Upper lobe of left lung (tissue), 6 donors: ENCODE data around the gene DAPK1. TPM values are rescaled to one million over a fixed set of nuclear protein-coding genes. Genes with fewer than 3 reads are reported as not detected.

ENCODE experiments used
- ATAC-seq, 2 donors: fragments of 200-7000 bp; cut with Tn5 transposase; one replicate each; pipeline ENCODE4 v1.9.1; 2022; ENCODE audit warnings: mild to moderate bottlenecking in 2 of 2, moderate library complexity in 2 of 2; ENCODE audit not compliant: low FRiP score in 2 of 2
- DNase-seq, 2 donors: peaks; one replicate each; pipeline ENCODE4 v3.0.0-alpha.2; 2019 to 2020
- H3K27ac ChIP-seq, 4 donors: fragments of 200-600 bp; sonication (generic); one replicate each; pipeline ENCODE4 v1.5.1; 2016 to 2019
- H3K27me3 ChIP-seq, 4 donors: fragments of 200-600 bp; sonication (generic); one replicate each; pipeline ENCODE4 v1.5.1; 2017 to 2019
- H3K36me3 ChIP-seq, 4 donors: fragments of 200-600 bp; sonication (generic); one replicate each; pipeline ENCODE4 v1.5.1; 2016 to 2019
- H3K4me1 ChIP-seq, 4 donors: fragments of 200-600 bp; sonication (generic); one replicate each; pipeline ENCODE4 v1.5.1; 2018 to 2019
- H3K4me3 ChIP-seq, 4 donors: fragments of 200-600 bp; sonication (generic); one replicate each; pipeline ENCODE4 v1.5.1; 2017 to 2019; ENCODE audit warnings: mild to moderate bottlenecking in 2 of 4, moderate library complexity in 1 of 4
- H3K9me3 ChIP-seq, 4 donors: fragments of 200-600 bp; sonication (generic); one replicate each; pipeline ENCODE4 v1.5.1; 2018 to 2019
- EP300 ChIP-seq, 4 donors: sonication (generic); formaldehyde crosslinking; IDR thresholded peaks; one replicate each; pipeline ENCODE4 v1.5.1; 2017; ENCODE audit warnings: antibody characterized with exemption in 4 of 4, control low read depth in 2 of 4
- POLR2A ChIP-seq, 4 donors: fragments of 450-650 bp; IDR thresholded peaks; one replicate each; pipeline ENCODE4 v1.5.1; 2016 to 2017; ENCODE audit warnings: antibody characterized with exemption in 4 of 4, mild to moderate bottlenecking in 2 of 4
- POLR2AphosphoS5 ChIP-seq, 2 donors: sonication (generic); formaldehyde crosslinking; IDR thresholded peaks; one replicate each; pipeline ENCODE4 v1.5.1; 2017; ENCODE audit warnings: antibody characterized with exemption in 2 of 2
- WGBS, 2 donors: methylation state at CpG; one replicate each; pipeline ENCODE4 v1.1.5; 2017 to 2018; 5-methylcytosine and 5-hydroxymethylcytosine counted together
- total RNA-seq, 6 donors: library from RNA; depleted of rRNA in 4 of 6; stranded (reverse); fragments of >200 nt in 4 of 6; gene quantifications; one replicate each; pipeline versions ENCODE4 v1.1.0 to v1.2.1, GENCODE V29; 2016 to 2021
- TF ChIP-seq, protein P1 (sequence below), 6 experiments: fragments of 450-650 bp in 4 of 6; fragments of 200-600 bp in 2 of 6; sonication (generic) in 2 of 6; IDR thresholded peaks; one replicate each; pipeline ENCODE4 v1.5.1; 2016 to 2019; ENCODE audit warnings: antibody characterized with exemption in 6 of 6
- donor health status: DM: no; HTN: no; CAD: no; lungs with moderate emphysema.
- donor health status: DM: no; HTN: yes; CAD: no; lungs with severe emphysema.

Gene DAPK1
- total RNA-seq, 6 donors from 2014 or later, result 125 to 334 (median 213) TPM

DNA sequence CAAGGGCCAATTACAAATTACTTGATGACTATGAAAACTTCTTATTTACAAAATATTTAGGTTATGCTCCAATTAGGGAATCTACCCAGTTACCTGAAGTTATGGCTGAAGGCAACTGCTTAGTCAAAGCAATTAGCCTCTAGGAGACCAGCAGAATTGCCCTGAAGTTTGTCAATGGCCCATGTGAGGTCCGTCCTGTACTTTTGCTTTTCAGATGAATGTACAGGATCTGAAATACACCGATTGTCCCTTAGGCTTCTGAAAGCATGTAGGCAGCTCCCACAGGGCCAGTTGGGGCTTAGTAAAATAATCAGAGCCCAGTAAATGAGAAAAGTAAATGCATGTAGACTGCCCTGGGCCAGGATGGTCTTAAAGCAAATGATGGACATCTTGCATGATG is 93.3 kb downstream of the DAPK1 start:
- Histone ChIP-seq H3K9me3 (no peaks in the 10 kb centered on the region), H3K4me1 (peaks cover 24 to 37% (median 34%) of the 10 kb centered on the region in 4 donors), H3K27ac (no peak overlapping the region), H3K27me3 (no peaks in the 10 kb centered on the region), H3K36me3 (no peaks in the 10 kb centered on the region), H3K4me3 (no peak overlapping the region)
- 94 to 100% methylated on average over 2 of the region's 2 CpGs for WGBS, 2 donors
- ATAC-seq (no peak), DNase-seq (no peak)
- TF ChIP-seq, protein P1, sequence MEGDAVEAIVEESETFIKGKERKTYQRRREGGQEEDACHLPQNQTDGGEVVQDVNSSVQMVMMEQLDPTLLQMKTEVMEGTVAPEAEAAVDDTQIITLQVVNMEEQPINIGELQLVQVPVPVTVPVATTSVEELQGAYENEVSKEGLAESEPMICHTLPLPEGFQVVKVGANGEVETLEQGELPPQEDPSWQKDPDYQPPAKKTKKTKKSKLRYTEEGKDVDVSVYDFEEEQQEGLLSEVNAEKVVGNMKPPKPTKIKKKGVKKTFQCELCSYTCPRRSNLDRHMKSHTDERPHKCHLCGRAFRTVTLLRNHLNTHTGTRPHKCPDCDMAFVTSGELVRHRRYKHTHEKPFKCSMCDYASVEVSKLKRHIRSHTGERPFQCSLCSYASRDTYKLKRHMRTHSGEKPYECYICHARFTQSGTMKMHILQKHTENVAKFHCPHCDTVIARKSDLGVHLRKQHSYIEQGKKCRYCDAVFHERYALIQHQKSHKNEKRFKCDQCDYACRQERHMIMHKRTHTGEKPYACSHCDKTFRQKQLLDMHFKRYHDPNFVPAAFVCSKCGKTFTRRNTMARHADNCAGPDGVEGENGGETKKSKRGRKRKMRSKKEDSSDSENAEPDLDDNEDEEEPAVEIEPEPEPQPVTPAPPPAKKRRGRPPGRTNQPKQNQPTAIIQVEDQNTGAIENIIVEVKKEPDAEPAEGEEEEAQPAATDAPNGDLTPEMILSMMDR (IDR thresholded peaks at IDR 0.05), result no peak
- TF ChIP-seq POLR2AphosphoS5 (IDR thresholded peaks at IDR 0.05), result no peak
- no peak for TF ChIP-seq POLR2A (IDR thresholded peaks at IDR 0.05)
- TF ChIP-seq EP300 (IDR thresholded peaks at IDR 0.05), result no peak

DNA sequence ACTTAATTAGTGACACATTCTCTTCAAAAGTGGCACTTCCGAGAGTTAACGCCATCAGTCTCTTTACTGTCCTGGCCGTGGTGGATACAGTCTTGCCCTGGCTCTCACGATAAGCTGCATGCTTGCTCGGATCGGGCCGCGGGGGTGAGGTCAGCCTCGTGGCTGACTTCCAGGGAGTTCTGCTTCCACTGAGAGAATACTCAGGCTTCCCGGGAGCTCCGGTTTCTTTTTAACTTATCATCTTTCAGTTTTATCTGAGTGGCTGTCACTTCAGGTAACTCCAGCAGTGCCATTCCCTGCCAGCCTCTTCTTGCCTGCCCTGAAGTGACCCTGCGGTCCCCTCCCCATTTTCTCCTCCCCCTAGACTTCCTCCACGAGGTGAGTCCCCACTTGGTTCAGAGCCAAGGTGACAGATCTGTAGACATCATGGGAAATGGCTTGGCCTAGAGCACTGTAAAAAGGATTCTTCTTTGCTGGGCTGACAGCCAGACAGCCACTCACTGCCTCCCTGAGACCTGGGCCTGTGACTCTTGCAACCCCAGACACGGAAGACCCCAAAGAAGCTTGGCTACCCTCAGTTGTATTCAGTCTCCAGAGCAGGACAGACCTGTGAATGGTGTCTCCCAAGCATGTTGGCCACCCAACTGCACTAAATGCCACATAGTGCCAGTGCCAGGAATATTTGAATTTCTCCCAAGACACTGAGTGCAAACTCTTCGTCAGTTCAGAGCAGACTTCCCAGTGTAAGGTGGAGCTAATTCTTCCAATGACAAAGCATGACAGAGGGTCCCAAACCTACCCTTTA is 95.1 kb downstream of the DAPK1 start:
- 19 to 33% methylated on average over 14 to 15 of the region's 15 CpGs for WGBS, 2 donors
- no peak overlapping the region for H3K4me3 ChIP-seq
- H3K27ac ChIP-seq, result peak overlapping the region; percentile 42 to 67 (median 54)
- no peaks in the 10 kb centered on the region for H3K27me3 ChIP-seq
- peaks cover 41 to 55% (median 49%) of the 10 kb centered on the region in 4 donors for H3K4me1 ChIP-seq
- ATAC-seq (peak; percentile 56 to 79), DNase-seq (peak; percentile 72 to 86)
- no peaks in the 10 kb centered on the region for H3K36me3 ChIP-seq
- TF ChIP-seq POLR2A (IDR thresholded peaks at IDR 0.05) (no peak), POLR2AphosphoS5 (IDR thresholded peaks at IDR 0.05) (no peak), EP300 (IDR thresholded peaks at IDR 0.05) (no peak)
- TF ChIP-seq, protein P1 (IDR thresholded peaks at IDR 0.05), result no peak
- no peaks in the 10 kb centered on the region for H3K9me3 ChIP-seq

DNA sequence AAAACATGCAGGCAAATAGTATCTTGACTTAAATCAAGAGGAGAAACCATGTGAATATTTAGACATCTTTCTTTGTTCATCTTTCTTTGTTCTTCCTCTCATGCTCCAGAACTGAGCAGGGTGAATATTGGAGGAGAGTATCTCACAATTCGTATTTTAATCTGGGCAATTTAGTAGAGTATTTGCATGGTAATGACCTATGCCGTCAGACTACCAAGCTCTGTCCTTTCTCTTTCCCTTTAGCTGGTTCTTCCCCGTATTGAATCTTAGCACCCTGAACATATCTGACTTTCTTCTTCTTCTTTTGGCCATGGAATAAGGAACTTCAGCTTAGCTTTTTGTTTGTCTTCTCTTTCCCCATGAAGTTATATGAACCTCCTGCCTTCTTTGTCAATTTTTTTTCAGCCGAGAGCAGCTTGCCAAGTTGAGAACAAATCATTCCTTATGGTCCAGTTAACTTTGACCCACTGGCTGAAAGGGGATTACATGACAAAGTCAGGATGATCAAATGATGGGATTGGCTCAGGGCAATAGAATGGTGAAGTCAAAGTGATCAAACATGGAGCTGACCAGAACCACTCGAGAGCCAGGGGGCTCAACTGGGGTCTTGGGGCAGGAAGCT is 95.8 kb downstream of the DAPK1 start:
- Histone ChIP-seq H3K27me3 (no peaks in the 10 kb centered on the region), H3K36me3 (no peaks in the 10 kb centered on the region), H3K9me3 (no peaks in the 10 kb centered on the region), H3K4me1 (peaks cover 42 to 62% (median 54%) of the 10 kb centered on the region in 4 donors), H3K27ac (peak overlapping the region; percentile 42 to 67 (median 54)), H3K4me3 (no peak overlapping the region)
- ATAC-seq (peak in 1 of 2 donors; percentile 26), DNase-seq (no peak)
- WGBS, 2 donors, result 61 to 63% methylated on average over 5 of the region's 5 CpGs
- TF ChIP-seq EP300 (IDR thresholded peaks at IDR 0.05) (no peak), POLR2AphosphoS5 (IDR thresholded peaks at IDR 0.05) (no peak), POLR2A (IDR thresholded peaks at IDR 0.05) (no peak)
- TF ChIP-seq, protein P1 (IDR thresholded peaks at IDR 0.05), result no peak

DNA sequence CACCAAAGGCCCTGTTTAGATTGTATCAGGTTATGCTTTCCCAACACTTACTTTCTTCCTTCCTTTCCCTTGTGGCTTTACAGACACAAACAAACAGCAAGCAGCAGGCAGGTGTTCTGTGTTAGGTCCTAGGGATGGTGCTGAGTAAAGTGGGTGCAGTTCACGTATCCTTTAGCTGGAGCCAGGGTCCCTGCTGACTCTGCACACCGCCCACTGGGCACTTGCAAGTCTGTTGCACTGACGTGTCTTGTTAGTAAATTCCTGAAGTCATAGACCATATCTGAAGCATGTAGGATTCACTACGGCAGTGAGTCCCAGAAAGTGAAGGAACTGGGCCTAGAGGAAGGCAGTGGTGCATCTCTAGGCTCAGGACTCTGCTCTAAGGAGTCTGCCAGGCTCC is 96.5 kb downstream of the DAPK1 start:
- peak overlapping the region; percentile 13 to 67 (median 50) for H3K27ac ChIP-seq
- WGBS, 2 donors, result 65 to 66% methylated on average over 4 of the region's 4 CpGs
- H3K9me3 ChIP-seq, result no peaks in the 10 kb centered on the region
- H3K36me3 ChIP-seq, result no peaks in the 10 kb centered on the region
- no peaks in the 10 kb centered on the region for H3K27me3 ChIP-seq
- peaks cover 48 to 69% (median 56%) of the 10 kb centered on the region in 4 donors for H3K4me1 ChIP-seq
- ATAC-seq (no peak), DNase-seq (no peak)
- no peak overlapping the region for H3K4me3 ChIP-seq
- no peak for TF ChIP-seq EP300 (IDR thresholded peaks at IDR 0.05)
- no peak for TF ChIP-seq POLR2AphosphoS5 (IDR thresholded peaks at IDR 0.05)
- TF ChIP-seq, protein P1 (IDR thresholded peaks at IDR 0.05), result no peak
- TF ChIP-seq POLR2A (IDR thresholded peaks at IDR 0.05), result no peak
